T-helper 17 cell (primary cell): ENCODE data around the gene CDC7. TPM values are rescaled to one million over a fixed set of nuclear protein-coding genes. Genes with fewer than 3 reads are reported as not detected.

Experiments used
- total RNA-seq, 4 donors: library from RNA in 2 of 4; stranded (reverse) in 2 of 4; gene quantifications; one replicate each; pipeline ENCODE4 v1.2.3 and lab custom pipeline; 2022 to 2026

CDC7 gene
- total RNA-seq, 2 donors from 2014 or later = 5.2 to 6.5 TPM

Other genes starting within 250 kb of the CDC7 start
- not detected for gene HFM1, start 96.0 kb upstream of the CDC7 start, total RNA-seq